HG03064 (cell line): ENCODE measurements around the gene GPR139.

Experiments
- ATAC-seq: cut with Tn5 transposase; IDR thresholded peaks from one replicate; pipeline ENCODE4 v1.9.1; 2021; ENCODE audit warnings: low read depth; ENCODE audit not compliant: unreplicated experiment

GPR139 gene

GRCh38 chr16:20073203-20074098, at the start of gene GPR139:
Gene GPR139, minus strand, starts transcription at chr16:20073890. Its CDS starts 274 bp downstream, at chr16:20073616.
- no peak for ATAC-seq

- ATAC-seq = no peak
Measured at GRCh38 chr16:20122011-20122410, 48.3 kb upstream of the GPR139 start.

GRCh38 chr16:20114356-20114755, 40.7 kb upstream of the GPR139 start:
- no peak for ATAC-seq

GRCh38 chr16:20111143-20111542, 37.5 kb upstream of the GPR139 start:
- ATAC-seq = no peak

DNA sequence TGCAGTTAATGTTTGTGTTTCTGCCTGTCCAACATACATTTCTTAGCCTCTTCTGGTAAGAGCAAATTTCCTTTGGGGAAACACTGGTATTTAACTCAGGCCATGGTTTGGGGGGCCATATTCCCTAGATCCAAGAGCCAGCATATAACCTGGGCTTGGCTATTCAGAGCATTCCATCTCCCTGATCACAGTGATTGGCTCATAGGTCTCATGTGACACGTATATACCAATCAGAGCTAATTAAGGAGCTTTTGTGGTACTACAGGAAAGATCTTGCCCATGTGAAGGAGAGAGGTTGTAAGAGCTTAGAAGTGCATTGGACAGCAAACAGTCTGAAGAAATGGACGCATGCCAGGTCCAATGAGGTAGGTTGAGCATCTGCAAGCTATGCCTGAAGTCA, 33.4 kb upstream of the GPR139 start:
- no peak for ATAC-seq

GRCh38 chr16:20104563-20105183, 31.0 kb upstream of the GPR139 start:
- ATAC-seq = no peak

DNA sequence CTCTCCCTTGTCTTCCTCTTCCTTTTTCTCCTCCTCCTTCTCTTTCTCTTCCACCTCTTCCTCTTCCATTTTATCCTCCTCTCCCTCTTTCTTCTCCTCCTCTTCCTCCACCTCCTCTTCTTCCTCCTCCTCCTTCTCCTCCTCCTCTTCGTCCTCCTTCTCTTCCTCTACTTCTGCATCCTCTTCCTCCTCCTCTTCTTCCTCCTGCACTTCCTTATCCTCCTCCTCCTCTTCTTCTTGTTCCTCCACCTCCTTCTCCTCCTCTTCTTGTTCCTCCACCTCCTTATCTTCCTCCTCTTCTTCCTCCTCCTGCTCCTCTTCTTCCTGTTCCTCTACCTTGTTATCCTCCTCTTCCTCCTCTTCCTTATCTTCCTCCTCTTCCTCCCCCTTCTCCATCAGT, 28.8 kb upstream of the GPR139 start:
- ATAC-seq = no peak

GRCh38 chr16:20102021-20102420, 28.3 kb upstream of the GPR139 start:
- no peak for ATAC-seq

DNA sequence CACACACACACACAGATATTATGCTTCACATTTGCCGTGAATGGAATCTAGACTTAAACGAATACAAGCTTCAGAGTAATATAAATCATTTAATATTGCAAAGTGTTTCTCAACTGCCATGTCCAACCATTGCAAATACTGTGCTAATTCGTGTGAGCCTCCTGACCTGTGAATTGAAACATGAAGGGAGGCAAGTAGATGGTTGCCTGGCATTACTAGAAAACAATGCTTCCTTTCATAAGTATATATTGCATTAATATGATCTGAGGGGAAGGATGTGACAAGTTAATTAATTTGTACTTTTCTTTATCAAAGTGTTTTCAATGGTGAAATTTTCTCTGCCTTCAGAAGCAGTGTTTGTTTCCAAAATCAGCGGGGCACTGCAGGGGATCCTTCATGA, 25.7 kb upstream of the GPR139 start:
- no peak for ATAC-seq

- ATAC-seq = no peak
Measured at GRCh38 chr16:20094157-20094556, 20.5 kb upstream of the GPR139 start.

DNA sequence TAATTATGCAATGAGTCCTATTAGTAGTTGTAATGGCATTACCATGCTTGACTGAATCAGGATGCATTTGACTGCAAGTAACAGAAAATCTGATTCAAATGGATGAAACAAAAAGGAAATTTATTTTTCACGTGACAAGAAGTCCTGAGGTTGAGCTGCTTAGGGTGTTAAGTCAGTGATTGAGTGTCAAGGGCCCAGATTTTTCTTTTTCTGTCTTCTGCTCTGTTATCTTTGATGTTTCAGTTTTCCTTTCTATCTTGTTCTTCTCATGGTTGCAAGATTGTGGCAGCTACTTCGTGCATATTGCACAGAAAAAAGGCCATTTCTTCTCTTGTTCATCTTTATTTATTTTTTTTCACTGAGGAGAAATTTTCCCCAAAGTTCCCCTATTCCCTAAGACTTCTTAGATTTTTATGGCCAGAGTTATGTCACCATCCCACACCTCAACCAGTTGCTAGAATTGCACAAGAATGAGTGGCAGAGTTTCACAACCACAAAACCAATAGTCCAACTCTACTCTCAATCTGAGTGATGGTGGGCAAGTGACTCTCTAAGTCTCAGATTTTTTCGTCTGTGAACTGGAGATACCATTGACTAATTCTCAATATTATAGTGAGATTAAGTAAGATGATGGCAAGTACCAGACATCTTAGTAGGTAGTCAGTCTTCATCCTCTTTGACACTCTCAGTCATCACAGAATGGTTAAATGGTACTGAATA, 15.7 kb upstream of the GPR139 start:
- ATAC-seq = no peak

DNA sequence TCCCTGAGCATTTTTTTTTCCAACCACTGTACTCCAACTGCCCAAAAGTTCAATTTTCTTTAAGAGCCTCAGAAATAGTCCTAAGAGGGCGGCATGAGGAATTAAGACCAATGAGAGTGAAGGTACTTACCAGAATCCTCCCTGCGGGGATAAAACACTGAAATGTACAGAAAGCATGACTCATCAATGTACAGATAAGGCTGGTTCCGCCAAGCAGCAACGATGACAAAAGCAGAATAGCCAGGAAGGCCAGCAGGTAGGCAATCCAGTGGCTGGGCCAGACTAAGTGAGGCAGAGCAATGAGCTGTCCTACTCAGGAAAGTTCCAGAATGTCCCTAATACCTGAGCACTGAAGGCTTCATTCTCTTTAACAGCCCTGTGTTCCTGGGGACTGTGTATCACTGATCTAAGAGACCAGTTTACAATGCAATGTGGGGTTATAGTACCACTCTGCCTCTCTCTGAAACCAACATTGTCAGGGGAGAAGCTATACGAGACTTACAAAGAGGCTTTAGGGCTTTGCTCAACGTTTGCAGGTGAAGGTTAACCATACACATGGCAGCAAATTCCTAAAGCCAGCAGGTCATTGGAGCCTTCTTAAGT, 11.0 kb upstream of the GPR139 start:
- ATAC-seq = no peak

DNA sequence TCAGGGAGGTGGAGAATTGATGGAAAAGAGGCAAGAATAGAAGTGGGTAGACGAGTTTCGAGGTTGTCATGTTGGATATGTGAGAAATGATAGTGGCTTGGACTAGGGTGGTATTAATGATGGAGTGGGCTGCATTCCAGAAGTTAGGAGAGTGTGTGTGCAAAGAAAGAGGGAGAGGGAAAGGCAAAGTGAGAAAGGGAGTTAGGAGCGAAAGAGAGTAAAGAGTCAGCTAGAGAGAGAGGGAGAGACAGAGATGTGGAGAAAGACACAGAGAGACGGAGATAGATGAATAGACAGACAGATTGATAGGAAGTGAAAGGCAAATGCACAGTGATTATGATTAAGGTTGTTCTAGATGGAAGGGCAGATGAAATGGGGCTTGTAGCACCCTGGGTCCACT, 5.4 kb upstream of the GPR139 start:
- no peak for ATAC-seq

- ATAC-seq = no peak
Measured at GRCh38 chr16:20075243-20075642, 1.6 kb upstream of the GPR139 start.

GRCh38 chr16:20074099-20074991, 655 bp upstream of the GPR139 start:
- no peak for ATAC-seq

DNA sequence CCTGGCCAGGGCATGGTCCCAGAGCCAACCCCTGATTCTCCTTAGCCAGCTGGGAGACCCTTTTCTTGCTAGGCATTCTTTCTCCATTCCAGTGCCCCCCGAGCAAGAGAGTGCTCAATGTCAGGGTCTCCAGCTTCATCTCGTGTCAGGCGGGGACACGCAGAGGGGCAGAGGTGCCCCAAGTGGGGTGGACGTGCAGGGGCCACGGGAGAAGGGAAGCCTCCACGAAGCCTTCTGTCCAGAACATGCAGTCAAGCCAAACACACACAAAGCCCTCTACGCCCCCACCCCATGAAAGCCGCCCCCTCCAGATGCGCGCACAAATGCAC, 852 bp downstream of the GPR139 start:
- no peak for ATAC-seq

DNA sequence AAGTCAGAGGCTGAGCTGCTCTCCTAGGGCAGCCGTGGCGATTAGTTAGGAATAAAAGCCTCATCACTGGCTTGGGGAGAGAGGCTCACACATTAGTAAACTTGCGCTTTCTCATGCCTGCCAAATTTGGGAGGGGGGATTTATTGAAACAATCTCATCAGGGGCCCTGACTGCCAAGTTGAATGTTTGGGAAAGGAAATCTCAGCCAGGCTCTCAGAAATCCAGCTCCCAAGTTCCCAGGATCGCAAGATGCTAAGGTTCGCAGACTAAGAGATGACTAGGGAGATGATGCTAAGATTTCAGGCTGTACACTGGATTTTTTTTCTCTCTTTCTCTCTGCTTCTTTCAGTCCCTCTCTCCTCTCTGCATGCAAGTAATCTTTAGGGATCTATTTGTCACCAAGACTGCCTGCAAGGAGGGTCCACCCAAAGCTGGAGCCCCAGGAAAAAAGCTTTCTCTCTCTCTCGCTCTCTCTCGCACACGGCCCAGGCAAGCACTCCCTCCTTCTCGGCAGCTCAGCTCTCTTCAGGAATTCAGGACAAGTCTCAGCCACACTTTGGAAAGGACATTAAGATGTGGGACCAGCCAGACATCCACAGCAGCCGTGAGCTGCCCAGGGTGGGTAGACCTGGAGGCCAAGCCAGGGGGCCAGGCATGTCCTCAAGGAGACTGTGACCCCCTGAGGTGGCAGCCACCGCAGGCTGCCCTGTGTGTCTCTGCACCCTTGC, 1.4 kb downstream of the GPR139 start:
- ATAC-seq = no peak

DNA sequence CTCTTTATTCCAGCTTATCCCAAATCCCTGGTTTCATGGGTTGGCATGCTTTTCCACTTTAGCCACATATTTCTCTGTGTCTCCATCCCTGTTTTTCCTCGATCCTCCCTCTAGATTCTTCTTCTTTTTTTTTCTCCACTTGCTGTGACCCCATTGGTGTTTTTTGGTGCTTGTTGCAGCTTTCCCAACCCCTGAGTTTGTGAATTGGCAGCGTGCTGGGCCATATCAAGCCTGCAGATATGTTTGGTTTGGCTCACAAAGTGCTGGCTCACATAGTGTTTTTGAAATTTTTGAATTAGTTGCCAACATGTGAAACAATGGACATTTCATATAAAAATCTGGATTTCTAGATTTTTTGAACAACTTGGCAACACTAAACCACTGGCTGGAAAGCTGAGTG, 8.8 kb downstream of the GPR139 start:
- no peak for ATAC-seq

- no peak for ATAC-seq
Measured at GRCh38 chr16:20064520-20064919, 9.2 kb downstream of the GPR139 start.

DNA sequence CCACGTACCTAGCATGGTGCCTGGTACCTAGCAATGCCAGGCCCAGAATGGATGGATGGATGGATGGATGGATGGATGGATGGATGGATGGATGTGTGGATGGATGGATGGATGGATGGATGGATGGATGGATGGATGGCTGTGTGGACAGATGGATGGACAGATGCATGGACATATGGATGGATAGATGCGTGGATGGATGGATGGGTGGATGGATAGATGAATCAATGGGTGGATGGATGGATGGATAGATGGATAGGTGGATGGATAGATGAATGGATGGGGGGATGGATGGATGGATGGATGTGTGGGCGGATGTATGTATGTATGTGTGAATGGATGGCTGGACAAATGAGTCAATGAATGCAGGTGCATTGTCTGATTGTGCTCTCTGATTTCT, 12.6 kb downstream of the GPR139 start:
- ATAC-seq = no peak
